OCI-LY1 (cell line): ENCODE measurements around the gene TRIM2.

Source experiments
- CTCF ChIP-seq: fragments of 200-600 bp; sonication (generic), shearing (Covaris generic); IDR thresholded peaks from 2 replicates; pipeline ENCODE4 v1.5.1; 2017; ENCODE audit warnings: mild to moderate bottlenecking, antibody characterized with exemption, low read length, moderate library complexity, mixed read lengths
- EZH2 ChIP-seq: fragments of 200-600 bp; sonication (generic), shearing (Covaris generic); IDR thresholded peaks from 2 replicates; pipeline ENCODE4 v1.8.0; 2017; ENCODE audit warnings: borderline replicate concordance, mixed run types, mild to moderate bottlenecking, antibody characterized with exemption, low read length, moderate library complexity, mixed read lengths

GRCh38 chr4:153255233-153255632 is 51.0 kb downstream of the TRIM2 start:
- TF ChIP-seq EZH2 (no peak), CTCF (no peak)
